Endothelial cell of hepatic sinusoid (primary cell): ENCODE data around the gene IL17RB.

ENCODE experiments used
- in situ Hi-C: cut with HindIII; loops from 2 replicates; pipeline ENCODE4 v1.10.0; 2017; ENCODE audit warnings: low sequenced_read_pairs

Gene IL17RB, protein sequence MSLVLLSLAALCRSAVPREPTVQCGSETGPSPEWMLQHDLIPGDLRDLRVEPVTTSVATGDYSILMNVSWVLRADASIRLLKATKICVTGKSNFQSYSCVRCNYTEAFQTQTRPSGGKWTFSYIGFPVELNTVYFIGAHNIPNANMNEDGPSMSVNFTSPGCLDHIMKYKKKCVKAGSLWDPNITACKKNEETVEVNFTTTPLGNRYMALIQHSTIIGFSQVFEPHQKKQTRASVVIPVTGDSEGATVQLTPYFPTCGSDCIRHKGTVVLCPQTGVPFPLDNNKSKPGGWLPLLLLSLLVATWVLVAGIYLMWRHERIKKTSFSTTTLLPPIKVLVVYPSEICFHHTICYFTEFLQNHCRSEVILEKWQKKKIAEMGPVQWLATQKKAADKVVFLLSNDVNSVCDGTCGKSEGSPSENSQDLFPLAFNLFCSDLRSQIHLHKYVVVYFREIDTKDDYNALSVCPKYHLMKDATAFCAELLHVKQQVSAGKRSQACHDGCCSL

DNA sequence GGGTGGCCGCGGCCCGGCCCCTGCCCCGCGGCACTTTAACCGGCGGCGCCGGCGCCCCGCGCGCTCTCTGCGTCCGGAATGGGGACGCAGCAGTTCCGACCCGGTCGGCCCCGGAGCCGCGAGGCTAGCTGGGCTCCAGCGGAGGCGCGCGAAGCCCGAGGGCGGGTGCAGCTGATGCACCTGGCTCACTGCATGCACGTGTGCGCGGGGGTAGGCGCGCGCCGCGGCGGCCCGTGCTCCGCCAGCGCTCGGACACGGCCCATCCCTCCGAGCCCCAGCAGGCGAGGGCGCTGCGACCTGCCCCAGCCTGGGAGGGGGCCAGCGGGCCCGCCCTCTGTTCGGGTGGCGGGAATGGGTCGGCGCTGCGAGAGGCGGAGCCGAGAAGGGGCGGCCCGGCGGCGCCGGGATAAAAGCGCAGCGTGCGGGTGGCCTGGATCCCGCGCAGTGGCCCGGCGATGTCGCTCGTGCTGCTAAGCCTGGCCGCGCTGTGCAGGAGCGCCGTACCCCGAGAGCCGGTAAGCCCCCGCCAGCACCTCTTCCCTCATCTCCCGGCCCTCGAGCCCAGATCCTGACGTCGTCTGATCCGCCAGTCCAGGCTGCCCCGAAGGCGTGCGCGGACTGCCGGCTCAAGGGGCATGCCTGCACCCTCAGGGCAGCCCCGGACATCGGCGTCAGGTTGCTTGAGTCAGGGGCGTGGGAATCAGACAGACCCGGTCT, at the start of gene IL17RB, which contains the start of gene CHDH:
IL17RB (plus strand) TSS at position 435 of the 717 bp plus-strand sequence; CDS start at position 456, 21 bp downstream.
CHDH (minus strand) TSS at position 286 of the 717 bp plus-strand sequence. CDS start 22,411 bp downstream, outside the sequence.
- in situ Hi-C loops: no loop called here

DNA sequence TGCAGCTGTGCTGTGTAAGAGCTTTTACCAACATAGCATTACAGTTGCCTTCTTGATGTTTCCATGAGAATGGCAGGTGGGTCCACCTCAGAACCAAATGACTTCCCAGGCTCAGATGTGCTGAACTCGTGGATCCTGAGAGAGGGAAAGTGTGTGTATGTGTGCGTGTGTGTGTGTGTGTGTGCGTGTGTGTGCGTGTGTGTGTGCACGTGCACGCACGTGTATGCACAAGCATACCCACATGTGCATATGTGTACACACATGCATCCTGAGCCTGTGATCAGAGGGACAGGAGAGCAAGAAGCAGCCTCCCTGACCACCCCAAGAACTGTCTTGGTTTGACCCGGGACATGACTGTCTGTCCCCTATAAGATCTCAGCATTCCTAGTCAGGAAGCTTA, 48.2 kb upstream of the IL17RB start:
- in situ Hi-C loops: no loop called here

DNA sequence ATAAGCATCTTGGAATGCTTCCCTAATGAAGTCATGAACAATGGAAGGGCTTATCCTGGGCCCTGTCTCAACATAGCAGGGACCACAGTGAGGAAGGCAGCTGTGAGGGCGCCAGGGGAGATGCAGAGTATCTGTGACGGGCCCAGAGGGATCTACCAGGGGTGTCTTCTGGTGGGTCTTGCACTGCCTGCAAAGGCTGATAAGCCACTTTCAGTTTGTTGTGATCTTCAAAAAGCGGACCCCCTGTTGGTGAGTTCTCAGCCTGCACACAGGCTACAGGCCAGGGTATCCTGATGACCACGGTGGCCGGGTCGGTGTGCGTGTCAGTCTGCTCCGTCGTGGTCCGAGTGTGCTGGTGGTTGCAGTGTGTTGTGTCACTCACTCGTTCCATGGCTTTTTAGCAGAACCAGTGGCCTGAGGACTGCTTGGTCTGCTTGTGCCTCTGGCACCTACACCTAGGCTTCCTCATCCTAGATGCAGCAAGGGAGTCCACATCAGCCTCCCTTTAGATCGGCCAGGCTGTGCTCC, 47.0 kb upstream of the IL17RB start:
- in situ Hi-C loops: no loop called here

DNA sequence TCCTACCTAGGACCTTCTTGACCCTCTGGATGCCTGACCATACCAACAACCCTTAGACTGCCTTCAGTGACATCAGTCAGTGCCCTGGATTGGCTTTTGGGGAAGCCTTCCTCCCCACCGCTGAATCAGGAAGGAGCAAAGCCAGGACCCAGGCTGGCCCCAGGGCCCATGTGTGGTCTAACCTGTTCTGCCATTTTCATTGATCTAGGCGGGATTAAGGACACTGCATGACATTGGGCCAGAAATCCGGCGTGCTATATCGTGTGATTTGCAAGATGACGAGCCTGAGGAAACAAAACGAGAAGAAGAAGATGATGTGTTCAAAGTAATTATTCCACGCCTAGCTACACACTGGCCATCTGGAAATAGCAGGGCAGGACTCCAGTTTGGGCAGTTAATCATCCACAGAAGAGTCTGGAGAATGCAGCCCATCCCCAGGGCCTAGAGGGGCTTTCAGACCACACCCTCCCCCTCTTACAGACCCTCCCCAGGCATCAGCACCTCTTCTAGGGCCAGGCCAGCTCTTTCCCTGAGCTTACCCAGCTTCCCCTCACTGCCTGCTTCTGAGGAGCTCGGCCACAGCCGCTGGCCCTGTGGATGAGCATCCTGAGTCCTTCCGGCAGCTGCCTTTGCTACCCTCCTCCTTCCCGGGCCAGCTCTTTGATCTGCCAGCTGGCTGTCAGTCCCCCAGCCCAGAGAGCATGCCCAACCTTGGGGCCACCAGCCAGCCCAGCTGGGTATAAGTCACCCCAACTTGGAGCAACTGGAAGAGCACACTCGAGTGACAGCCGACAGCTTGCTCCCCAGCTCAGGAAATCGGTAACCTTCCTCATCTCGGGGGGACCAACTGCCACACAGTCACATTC, 46.1 kb upstream of the IL17RB start:
- in situ Hi-C loops: no loop called here

DNA sequence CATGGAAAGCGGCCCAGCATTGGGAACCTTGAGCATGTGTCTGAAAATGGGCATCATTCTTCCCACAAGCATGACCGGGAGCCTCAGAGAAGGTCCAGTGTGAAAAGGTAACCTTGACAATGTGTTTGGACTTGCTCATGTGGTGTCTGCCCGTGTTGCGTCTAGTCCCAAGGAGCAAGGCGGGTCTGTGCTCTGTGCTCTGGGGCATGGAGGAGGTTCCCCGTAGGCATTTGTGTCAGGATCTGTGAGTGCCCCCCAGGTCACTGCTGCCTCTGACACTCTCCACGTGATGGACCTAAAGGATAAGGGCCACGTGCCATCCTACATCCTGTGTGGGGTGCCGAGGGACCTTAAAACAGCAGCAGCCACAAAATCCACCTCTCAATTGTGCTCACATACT, 45.0 kb upstream of the IL17RB start:
- in situ Hi-C loops: no loop called here

DNA sequence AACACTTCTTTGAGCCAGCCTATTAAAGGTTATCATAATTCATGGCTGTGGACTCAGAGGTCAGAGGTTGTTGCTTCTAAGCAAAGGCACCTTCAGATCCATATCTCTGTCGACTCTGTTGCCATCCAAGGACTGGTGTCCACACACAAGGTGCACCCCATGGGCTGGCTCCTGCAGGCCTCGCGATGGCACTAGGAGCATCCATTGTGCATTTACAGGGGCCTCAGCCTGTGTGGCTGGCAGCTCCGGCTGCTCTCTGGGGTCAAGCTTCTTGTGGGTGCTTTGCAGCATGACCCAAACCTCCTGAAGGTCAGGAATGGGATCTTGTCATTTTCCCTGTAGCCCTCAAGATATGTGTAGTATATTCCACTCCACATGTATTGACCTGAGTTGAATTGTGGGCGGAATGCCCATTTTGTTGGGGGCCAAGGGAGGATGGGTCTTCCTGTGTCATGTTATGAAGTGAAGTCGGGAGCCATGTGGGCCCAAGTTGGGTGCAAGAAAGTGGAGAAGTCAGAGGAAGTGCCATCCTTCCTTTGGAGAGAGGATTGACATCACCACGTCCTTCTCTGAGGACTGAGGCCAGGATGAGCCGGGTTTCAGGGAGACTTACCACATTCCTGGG, 44.0 kb upstream of the IL17RB start:
- in situ Hi-C loops: no loop called here

DNA sequence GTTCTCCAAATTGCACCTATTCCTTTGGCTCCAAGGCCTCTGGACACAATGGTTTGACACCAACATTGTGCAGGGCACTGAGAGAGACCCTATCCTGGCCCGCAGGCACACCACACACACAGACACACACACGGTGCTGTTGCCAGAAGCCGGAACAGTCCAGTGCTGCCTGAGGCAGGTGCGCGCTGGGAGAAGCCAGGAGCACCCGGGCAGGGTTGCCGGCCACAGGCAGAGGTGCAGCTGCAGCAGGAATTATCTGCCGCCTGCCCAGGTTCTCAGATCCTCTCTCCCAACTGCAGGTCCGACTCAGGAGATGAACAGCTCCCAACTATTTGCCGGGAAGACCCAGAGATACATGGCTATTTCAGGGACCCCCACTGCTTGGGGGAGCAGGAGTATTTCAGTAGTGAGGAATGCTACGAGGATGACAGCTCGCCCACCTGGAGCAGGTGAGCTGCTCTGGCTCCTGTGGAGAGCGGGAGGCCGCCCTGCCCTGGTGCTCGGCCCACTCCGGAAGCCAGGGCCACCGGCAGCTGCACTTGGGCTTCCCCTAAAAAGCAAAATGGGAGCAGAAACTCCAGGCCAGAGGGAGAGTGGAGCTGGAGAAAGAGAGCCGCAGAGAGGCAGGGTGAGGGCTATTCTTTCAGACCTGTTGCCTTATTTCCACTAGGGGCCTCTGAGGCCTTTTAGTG, 43.1 kb upstream of the IL17RB start:
- in situ Hi-C loops: no loop called here

DNA sequence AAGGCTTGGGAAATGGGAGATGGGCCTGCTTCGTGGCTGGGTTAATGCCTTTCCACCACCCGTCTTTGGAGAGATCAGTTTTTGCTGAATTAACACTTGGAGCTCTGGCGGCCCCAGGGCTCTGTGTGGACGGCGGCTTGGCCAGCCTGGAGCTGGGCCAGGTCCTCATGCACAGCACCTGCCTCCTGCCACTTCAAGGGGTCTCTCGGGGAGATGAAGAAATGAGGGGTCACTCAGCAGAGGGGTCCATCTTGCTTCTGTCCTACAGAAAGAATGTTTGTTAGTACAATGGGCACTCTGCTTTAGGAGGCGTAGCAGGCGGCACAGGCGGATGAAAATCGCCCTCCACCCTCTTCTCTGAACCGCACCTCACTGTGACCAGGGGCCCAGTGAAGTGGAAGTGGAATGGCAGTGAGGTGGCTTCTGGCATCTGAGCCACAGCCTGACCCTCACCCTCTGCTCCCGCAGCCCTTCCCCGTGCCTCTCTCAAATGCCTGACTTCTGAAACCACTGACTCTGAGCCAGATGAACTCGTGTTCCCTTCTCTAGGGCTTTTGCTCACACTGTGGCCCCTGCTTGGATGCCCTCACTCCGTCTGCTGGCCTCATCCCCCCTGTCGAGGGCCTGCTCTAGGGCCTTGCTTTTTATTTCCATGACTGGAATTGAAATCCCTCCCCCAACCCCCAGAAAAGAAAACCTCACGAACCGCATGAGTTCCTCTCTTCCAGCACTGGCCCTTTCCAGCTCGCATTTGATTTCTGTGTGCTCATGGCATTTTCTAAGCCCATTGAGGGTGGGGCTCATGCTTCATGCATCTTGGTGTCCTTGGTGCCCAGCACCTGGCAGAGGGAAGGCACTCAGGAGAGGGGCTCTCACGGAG, 42.3 kb upstream of the IL17RB start:
- in situ Hi-C loops: no loop called here

DNA sequence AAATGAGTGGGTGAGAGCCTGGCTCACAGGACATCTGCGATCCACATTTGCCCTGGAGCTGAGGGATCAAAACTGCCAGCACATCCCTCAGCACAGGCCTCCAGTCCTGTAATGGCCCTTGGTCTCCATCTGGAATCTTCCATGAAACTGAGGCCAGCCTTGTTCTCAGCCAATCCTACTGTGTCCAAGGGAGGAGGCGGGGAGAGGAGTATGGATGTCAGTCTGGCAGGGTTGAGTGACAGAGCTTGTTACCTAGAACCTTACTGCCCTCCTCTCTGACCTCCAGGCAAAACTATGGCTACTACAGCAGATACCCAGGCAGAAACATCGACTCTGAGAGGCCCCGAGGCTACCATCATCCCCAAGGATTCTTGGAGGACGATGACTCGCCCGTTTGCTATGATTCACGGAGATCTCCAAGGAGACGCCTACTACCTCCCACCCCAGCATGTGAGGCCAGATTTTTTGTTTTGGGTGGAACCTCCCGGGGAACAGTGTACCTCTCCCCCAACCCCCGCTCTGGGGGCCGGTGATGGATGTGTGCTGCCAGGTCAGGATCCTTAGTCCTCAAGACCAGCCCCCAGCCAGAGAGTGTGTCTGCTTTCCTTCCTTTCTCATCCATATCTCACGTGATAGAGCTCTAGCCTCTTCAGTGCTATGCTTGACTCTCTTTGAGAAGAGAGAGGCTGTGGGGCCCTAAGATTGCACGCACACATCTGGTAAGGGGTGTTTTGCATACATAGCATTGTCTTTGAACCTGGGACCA, 41.5 kb upstream of the IL17RB start:
- in situ Hi-C loops: no loop called here

DNA sequence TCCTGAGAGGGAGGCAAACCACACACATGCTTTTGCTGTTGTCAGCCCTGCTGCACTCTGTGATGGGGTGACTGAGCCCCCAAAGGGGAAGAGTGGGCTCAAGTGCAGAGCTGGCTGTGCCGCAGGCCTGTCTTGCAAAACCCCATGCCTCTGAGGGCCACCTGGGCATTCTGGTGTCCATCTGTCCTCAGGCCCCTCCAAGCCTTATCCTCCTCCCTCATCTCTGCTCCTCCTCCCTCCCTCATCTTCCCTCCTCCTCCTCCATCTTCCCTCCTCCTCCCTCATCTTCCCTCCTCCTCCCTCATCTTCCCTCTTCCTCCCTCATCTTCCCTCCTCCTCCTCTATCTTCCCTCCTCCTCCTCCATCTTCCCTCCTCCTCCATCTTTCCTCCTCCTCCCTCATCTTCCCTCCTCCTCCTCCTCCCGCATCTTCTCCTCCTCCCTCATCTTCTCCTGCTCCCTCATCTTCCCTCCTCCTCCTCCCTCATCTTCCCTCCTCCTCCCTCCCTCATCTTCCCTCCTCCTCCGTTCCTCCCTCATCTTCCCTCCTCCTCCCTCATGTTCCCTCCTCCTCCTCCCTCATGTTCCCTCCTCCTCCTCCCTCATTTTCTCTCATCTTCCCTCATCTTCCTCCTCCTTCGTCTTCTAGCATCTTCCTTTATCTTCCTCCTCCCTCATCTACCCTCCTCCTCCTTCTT, 40.8 kb upstream of the IL17RB start:
- in situ Hi-C loops: no loop called here

DNA sequence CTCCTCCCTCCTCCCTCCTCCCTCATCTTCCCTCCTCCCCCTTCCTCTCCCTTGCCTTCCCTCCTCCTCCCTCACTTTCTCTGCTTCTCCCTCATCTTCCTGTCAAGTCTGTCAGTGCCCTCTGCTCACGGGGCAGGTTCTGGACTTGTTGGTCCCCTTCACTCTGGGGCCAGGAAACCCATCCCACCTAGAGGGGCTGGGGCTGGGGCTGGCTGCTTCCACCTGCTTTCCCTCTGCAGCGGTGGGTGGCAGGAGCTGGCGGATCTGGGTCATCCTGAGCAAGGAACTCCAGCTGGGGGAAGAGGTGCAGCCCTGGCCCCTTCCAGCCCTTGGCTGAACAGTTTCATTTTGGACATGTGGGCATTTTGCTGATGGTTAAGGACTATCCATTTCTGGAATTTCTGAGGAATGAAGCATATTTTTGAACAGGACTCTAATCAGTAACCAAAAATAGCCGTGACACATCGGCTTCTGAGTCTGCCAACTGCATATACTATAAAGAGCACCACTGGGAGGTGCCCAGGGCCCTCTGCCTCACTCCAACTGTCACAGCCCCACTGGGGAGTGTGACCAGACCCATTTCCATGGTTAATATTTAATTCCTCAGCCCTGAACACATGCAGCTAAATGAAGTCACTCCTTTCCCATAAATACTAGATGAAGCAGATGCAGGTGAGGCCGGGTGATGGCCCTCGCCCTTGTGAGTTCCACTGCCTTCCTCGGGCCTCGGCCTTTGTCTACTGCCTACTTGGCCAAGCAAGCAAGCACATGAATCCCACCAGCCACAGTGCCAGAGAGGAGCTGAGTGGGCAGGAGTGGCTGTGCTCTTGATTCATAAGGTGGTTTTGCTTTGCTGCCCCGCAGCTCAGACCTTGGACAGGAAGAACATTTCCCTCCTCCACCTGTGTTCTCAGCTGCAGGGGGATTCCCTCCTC, 39.9 kb upstream of the IL17RB start:
- in situ Hi-C loops: no loop called here

DNA sequence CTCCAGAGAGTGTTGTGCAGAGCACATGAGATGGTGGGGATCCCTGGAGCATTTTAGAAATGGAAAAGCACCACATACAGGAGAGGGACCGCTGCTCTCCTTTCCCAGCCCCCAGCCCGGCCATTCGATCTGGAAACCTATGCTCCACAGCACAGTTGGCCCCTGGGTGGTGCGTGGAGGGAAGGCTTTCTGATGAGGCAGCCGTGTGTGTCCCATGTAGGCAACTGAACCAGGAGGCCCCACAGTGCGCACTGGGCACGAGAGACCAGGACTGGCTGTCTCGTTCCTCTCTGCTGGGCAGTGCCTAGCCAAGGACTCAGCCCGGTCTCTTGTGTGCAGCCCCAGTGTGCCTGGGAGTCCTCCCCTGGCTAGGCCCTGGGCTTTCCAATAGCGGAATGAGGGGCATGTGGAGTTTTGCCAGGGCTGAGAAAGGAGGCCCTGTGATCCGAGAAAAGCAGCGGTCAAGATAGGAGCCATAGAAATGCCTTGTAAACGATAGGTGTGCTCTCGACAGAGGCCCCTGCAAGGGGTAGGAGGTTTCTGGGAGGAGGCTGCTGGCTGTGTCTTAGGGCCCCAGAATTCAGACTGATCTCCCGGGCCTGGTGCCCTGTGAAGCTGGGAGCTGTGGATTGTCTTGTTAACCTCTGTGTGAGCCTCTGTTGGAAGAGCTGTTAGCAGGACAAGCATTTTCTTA, 39.1 kb upstream of the IL17RB start:
- in situ Hi-C loops: no loop called here

DNA sequence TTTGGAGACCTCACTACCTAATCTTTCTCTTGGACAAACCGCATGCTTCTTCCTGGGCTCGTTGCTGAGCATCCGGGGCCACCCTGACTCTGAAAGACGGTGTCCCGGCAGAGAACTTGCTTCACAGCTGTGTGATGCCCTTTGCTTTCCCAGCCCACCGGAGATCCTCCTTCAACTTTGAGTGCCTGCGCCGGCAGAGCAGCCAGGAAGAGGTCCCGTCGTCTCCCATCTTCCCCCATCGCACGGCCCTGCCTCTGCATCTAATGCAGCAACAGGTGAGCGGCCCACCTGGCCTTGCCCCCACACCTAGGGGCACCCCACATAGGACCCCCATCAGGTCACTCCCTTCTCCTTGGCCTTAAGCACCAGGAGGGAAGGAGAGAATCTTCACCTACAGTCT, 37.9 kb upstream of the IL17RB start:
- in situ Hi-C loops: no loop called here

DNA sequence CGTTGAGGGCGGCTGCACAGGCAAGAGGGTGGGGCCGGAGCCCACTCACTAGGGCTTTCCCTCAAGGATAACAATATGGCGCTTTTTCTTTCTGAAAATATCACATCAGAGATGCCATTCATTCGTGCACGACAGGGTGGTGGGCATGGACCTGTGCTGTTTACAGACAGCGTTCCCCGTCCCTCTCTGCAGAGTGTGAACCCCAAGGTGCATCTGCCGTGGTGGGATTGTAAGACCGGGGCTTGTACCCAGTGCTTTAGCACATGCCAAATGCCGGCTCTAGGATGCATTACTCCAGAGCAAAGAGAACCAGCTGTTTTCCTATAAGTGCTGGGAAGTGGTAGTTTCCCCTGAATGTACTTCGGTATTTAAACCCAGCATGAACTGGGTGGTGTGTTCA, 37.1 kb upstream of the IL17RB start:
- in situ Hi-C loops: no loop called here

DNA sequence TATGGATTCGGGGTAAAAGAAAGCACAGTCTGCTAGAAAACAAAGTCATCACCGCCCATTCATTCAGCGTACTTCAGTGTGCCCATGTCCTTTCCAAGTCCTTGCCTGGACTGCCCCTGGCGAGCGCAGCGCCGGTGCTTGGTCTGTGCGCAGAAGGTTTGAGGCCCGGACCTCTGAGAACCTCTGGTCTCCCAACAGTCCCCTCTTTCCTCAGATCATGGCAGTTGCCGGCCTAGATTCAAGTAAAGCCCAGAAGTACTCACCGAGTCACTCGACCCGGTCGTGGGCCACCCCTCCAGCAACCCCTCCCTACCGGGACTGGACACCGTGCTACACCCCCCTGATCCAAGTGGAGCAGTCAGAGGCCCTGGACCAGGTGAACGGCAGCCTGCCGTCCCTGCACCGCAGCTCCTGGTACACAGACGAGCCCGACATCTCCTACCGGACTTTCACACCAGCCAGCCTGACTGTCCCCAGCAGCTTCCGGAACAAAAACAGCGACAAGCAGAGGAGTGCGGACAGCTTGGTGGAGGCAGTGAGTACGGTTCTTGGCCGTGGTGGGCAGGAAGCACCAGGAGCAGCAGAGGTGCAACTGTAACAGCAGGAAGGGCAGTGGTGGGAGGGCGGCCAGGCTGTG, 36.5 kb upstream of the IL17RB start:
- in situ Hi-C loops: no loop called here
